HEK293T (cell line): Measurements from ENCODE around the gene SERPINB6.

Experiments used
- CTCF ChIA-PET: fragments of 350-600 bp; formaldehyde crosslinking; extraction: SDS; loops from one replicate; lab custom pipeline; 2021; ENCODE audit warnings: antibody characterized with exemption, inconsistent platforms; lab: Yijun Ruan, JAX
- POLR2A ChIA-PET: fragments of 350-600 bp; formaldehyde crosslinking; extraction: SDS; loops from one replicate; lab custom pipeline; 2020; ENCODE audit warnings: antibody characterized with exemption, inconsistent platforms; lab: Yijun Ruan, JAX
- DNase-seq: peaks from one replicate; pipeline ENCODE4 v3.0.0; 2012; ENCODE audit warnings: mixed read lengths; ENCODE audit errors: extremely low spot score
- ARNT ChIP-seq: fragments of 450-650 bp; IDR thresholded peaks from 2 replicates; pipeline ENCODE4 v1.6.1; 2017; ENCODE audit warnings: mild to moderate bottlenecking
- BHLHE40 ChIP-seq: fragments of 450-650 bp; IDR thresholded peaks from 2 replicates; pipeline ENCODE4 v1.6.1; 2016; ENCODE audit warnings: mild to moderate bottlenecking, moderate library complexity, borderline replicate concordance
- CTBP1 ChIP-seq: fragments of 450-650 bp; IDR thresholded peaks from 2 replicates; pipeline ENCODE4 v1.6.1; 2016; ENCODE audit warnings: borderline replicate concordance
- ELF4 ChIP-seq: fragments of 450-650 bp; IDR thresholded peaks from 2 replicates; pipeline ENCODE4 v1.6.1; 2017; ENCODE audit warnings: antibody characterized with exemption
- FOXA1 ChIP-seq: fragments of 450-650 bp; IDR thresholded peaks from 2 replicates; pipeline ENCODE4 v1.6.1; 2016; ENCODE audit warnings: mild to moderate bottlenecking
- FOXK2 ChIP-seq: fragments of 450-650 bp; IDR thresholded peaks from 2 replicates; pipeline ENCODE4 v1.6.1; 2016; ENCODE audit warnings: mild to moderate bottlenecking
- FOXM1 ChIP-seq: fragments of 450-650 bp; IDR thresholded peaks from 2 replicates; pipeline ENCODE4 v1.6.1; 2017; ENCODE audit warnings: mild to moderate bottlenecking, borderline replicate concordance
- HDGF ChIP-seq: fragments of 450-650 bp; IDR thresholded peaks from 2 replicates; pipeline ENCODE4 v1.6.1; 2017; ENCODE audit warnings: antibody characterized with exemption, borderline replicate concordance
- L3MBTL2 ChIP-seq: fragments of 450-650 bp; conservative IDR thresholded peaks from 2 replicates; pipeline ENCODE4 v1.6.1; 2016; ENCODE audit warnings: mild to moderate bottlenecking
- LEF1 ChIP-seq: fragments of 450-650 bp; IDR thresholded peaks from 2 replicates; pipeline ENCODE4 v1.6.1; 2017; ENCODE audit warnings: mild to moderate bottlenecking, borderline replicate concordance
- NFRKB ChIP-seq: fragments of 450-650 bp; IDR thresholded peaks from 2 replicates; pipeline ENCODE4 v1.6.1; 2016; ENCODE audit warnings: mild to moderate bottlenecking, moderate library complexity
- PKNOX1 ChIP-seq: fragments of 450-650 bp; IDR thresholded peaks from 2 replicates; pipeline ENCODE4 v1.6.1; 2016
- SP1 ChIP-seq: fragments of 450-650 bp; IDR thresholded peaks from 2 replicates; pipeline ENCODE4 v1.6.1; 2017
- SUZ12 ChIP-seq: fragments of 450-650 bp; IDR thresholded peaks from 2 replicates; pipeline ENCODE4 v1.6.1; 2016; ENCODE audit warnings: mild to moderate bottlenecking
- TARDBP ChIP-seq: fragments of 450-650 bp; IDR thresholded peaks from 2 replicates; pipeline ENCODE4 v1.6.1; 2016
- ZNF384 ChIP-seq: fragments of 450-650 bp; IDR thresholded peaks from 2 replicates; pipeline ENCODE4 v1.6.1; 2016

Gene SERPINB6

GRCh38 chr6:2953098-2953497 lies 18.3 kb downstream of the SERPINB6 start:
- TF ChIP-seq ARNT (no peak), FOXA1 (no peak), ZNF384 (no peak), CTBP1 (no peak), FOXM1 (no peak), SUZ12 (no peak), L3MBTL2 (no peak), ELF4 (no peak), SP1 (no peak), NFRKB (no peak), FOXK2 (no peak), HDGF (no peak), LEF1 (no peak), PKNOX1 (no peak), BHLHE40 (no peak), TARDBP (no peak)
- DNase-seq, result no peak
- POLR2A ChIA-PET, result interaction anchor here (0.7 to 2.4 kb wide), 3 partner anchors 19 to 115 kb away, joined by 3 to 30 read pairs (median 6); partner anchors contain the start of genes RIPK1 and SERPINB6
- CTCF ChIA-PET, result interaction anchor here (0.6 to 2.3 kb wide), 25 partner anchors 9 to 1893 kb away, joined by 3 to 64 read pairs (median 5); partner anchors contain the start of genes SERPINB6 and TUBB2A

GRCh38 chr6:2952557-2953095 lies 18.7 kb downstream of the SERPINB6 start:
- DNase-seq, result peak; percentile 71
- CTCF ChIA-PET, result interaction anchor here (0.6 to 2.3 kb wide), 33 partner anchors 8 to 1893 kb away, joined by 3 to 64 read pairs (median 4); partner anchors contain the start of genes SERPINB6 and TUBB2A
- TF ChIP-seq FOXA1 (no peak), L3MBTL2 (peak; percentile 55; the same call in 1 of the 2 replicates)
- POLR2A ChIA-PET, result interaction anchor here (0.7 to 2.4 kb wide), 4 partner anchors 19 to 116 kb away, joined by 3 to 30 read pairs (median 4); partner anchors contain the start of genes RIPK1, SERPINB1 and SERPINB6

- CTCF ChIA-PET, result interaction anchor here (0.6 to 2.3 kb wide), 20 partner anchors 8 to 217 kb away, joined by 3 to 64 read pairs (median 6); partner anchors contain the start of gene SERPINB6
- TF ChIP-seq HDGF, result no peak
- TF ChIP-seq ARNT, result no peak
- TF ChIP-seq TARDBP, result no peak
- no peak for TF ChIP-seq NFRKB
- TF ChIP-seq FOXA1, result no peak
- TF ChIP-seq BHLHE40, result no peak
- TF ChIP-seq SUZ12, result no peak
- no peak for TF ChIP-seq FOXK2
- no peak for TF ChIP-seq ELF4
- no peak for TF ChIP-seq FOXM1
- no peak for TF ChIP-seq PKNOX1
- no peak for TF ChIP-seq LEF1
- TF ChIP-seq SP1, result no peak
- no peak for TF ChIP-seq CTBP1
- DNase-seq, result no peak
- POLR2A ChIA-PET, result interaction anchor here (1.0 to 2.4 kb wide), 2 partner anchors 20 to 38 kb away, joined by 6 to 30 read pairs; partner anchors contain the start of gene SERPINB6
Observed at GRCh38 chr6:2951728-2952127, 19.6 kb downstream of the SERPINB6 start.

- CTCF ChIA-PET, result interaction anchor here (0.5 to 2.3 kb wide), 2 partner anchors 13 to 38 kb away, joined by 3 to 64 read pairs; no protein-coding TSS in a partner anchor
- no peak for DNase-seq
- TF ChIP-seq BHLHE40 (no peak), FOXM1 (no peak)
- POLR2A ChIA-PET, result no interaction called here
Observed at GRCh38 chr6:2950713-2951112, 20.7 kb downstream of the SERPINB6 start.

GRCh38 chr6:2949536-2950083 lies 21.8 kb downstream of the SERPINB6 start:
- no peak for TF ChIP-seq ELF4
- TF ChIP-seq L3MBTL2, result no peak
- TF ChIP-seq HDGF, result no peak
- no peak for TF ChIP-seq SP1
- no peak for TF ChIP-seq SUZ12
- no peak for DNase-seq
- CTCF ChIA-PET, result interaction anchor here (0.5 kb wide), 1 partner anchor 124 kb away, joined by 5 read pairs; no protein-coding TSS in a partner anchor
- POLR2A ChIA-PET, result interaction anchor here (1.3 kb wide), 1 partner anchor 39 kb away, joined by 3 read pairs; no protein-coding TSS in a partner anchor

- ChIA-PET CTCF (no interaction called here), POLR2A (interaction anchor here (1.3 kb wide), 1 partner anchor 40 kb away, joined by 3 read pairs; no protein-coding TSS in a partner anchor)
- no peak for DNase-seq
- TF ChIP-seq LEF1, result no peak
- no peak for TF ChIP-seq ZNF384
- TF ChIP-seq ARNT, result no peak
- TF ChIP-seq SUZ12, result no peak
- no peak for TF ChIP-seq SP1
- TF ChIP-seq FOXA1, result no peak
- TF ChIP-seq PKNOX1, result no peak
- TF ChIP-seq FOXK2, result no peak
- no peak for TF ChIP-seq HDGF
- TF ChIP-seq L3MBTL2, result no peak
Observed at GRCh38 chr6:2949121-2949520, 22.2 kb downstream of the SERPINB6 start.
